ENCODE measurements around the gene BUD13.

- no peak for TF ChIP-seq POLR2A (IDR thresholded peaks at IDR 0.05)
- TF ChIP-seq CTCF (IDR thresholded peaks at IDR 0.05 in 8 of 11, conservative IDR thresholded peaks at IDR 0.05 in 3 of 11): no peak
- no peak for TF ChIP-seq POLR2AphosphoS5 (IDR thresholded peaks at IDR 0.05)
Measured at GRCh38 chr11:116813781-116814471, 41.1 kb upstream of the BUD13 start.
